C4-2B (cell line): ENCODE measurements around the gene HSPA14.

Experiments
- H3K27ac ChIP-seq: fragments of 450-650 bp; 2 replicates; pipeline ENCODE4 v1.5.1; 2017
- ZFX ChIP-seq: fragments of 450-650 bp; IDR thresholded peaks from 2 replicates; pipeline ENCODE4 v1.6.1; 2017
- TF ChIP-seq, protein P1 (sequence below): fragments of 450-650 bp; conservative IDR thresholded peaks from 2 replicates; pipeline ENCODE4 v1.5.1; 2017; ENCODE audit warnings: mild to moderate bottlenecking

The HSPA14 gene

DNA sequence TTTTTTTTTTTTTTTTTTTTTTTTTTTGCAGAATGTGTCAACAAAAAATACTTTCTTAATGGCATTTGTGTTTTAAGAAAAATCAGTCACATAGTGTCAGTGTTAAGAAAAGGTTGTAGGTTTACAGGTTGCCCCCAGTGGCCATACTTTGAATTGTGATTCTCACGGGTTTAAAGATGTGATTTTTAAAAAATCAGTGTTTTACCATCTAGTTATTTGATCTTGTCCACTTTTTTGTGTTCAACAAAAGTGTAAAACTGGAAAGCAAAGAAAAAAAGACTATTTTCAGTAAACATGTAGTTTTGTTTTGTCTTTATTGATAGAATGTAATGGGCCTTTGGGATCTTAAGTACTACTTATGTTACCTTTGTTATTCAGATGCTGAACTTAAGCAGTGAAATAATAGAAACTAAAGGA, 66.2 kb downstream of the HSPA14 start:
- TF ChIP-seq ZFX = no peak
- TF ChIP-seq, protein P1, sequence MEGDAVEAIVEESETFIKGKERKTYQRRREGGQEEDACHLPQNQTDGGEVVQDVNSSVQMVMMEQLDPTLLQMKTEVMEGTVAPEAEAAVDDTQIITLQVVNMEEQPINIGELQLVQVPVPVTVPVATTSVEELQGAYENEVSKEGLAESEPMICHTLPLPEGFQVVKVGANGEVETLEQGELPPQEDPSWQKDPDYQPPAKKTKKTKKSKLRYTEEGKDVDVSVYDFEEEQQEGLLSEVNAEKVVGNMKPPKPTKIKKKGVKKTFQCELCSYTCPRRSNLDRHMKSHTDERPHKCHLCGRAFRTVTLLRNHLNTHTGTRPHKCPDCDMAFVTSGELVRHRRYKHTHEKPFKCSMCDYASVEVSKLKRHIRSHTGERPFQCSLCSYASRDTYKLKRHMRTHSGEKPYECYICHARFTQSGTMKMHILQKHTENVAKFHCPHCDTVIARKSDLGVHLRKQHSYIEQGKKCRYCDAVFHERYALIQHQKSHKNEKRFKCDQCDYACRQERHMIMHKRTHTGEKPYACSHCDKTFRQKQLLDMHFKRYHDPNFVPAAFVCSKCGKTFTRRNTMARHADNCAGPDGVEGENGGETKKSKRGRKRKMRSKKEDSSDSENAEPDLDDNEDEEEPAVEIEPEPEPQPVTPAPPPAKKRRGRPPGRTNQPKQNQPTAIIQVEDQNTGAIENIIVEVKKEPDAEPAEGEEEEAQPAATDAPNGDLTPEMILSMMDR = peak; percentile 76
- no peak overlapping the region for H3K27ac ChIP-seq

DNA sequence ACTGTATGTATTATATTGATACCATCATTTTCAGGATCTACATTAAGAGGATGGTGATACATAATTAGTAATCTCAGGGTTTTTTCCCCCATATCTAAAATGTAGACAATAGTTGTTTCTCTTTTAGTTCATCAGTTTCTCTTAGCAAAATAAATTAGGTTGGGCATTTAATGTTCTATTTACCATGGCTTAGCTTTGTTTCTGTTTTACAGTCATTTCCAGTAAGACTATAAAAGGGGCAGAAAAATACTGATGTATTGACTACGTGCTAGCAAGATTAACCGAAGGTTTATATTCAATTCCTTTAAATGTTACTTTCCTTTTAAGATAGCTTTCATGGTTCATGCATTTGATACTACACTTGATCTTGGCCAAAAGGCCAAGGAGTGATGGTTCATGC, 66.8 kb downstream of the HSPA14 start:
- TF ChIP-seq, protein P1 = no peak
- no peak for TF ChIP-seq ZFX
- no peak overlapping the region for H3K27ac ChIP-seq

DNA sequence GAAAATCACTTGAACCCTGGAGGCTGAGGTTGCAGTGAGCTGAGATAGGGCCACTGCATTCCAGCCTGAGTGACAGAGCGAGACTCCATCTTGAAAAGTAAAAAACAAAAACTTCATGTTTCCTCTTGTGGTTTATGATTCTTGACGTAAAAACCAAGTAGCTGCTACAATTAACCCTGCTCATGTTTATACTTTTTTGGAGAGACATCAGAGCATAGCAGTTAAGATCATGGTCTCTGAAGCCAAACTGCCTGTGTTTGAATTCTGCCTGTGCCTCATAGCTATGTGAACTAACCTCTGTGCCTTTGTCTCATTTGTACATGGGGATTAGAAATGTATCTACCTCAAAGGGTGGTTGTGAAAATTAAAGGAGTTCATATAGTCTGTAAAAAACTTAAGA, 67.8 kb downstream of the HSPA14 start:
- TF ChIP-seq ZFX = no peak
- TF ChIP-seq, protein P1 = no peak
- no peak overlapping the region for H3K27ac ChIP-seq

DNA sequence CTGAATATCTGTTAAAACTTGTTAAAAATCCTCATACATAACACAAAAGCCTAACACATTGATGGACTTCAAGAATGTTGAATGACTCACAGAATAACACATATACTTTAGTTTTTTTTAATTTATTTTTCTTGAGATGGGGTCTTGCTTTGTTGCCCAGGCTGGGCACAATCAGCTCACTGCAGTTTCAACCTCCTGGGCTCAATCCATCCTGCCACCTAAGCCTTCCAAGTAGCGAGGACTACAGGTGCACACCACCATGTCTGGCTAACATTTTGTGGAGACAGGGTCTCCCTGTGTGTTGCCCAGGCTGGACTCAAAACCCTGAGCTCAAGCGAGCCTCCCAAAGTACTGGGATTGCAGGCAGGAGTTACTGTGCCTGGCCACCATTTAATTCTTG, 68.7 kb downstream of the HSPA14 start:
- TF ChIP-seq, protein P1 = no peak
- TF ChIP-seq ZFX = no peak
- no peak overlapping the region for H3K27ac ChIP-seq

DNA sequence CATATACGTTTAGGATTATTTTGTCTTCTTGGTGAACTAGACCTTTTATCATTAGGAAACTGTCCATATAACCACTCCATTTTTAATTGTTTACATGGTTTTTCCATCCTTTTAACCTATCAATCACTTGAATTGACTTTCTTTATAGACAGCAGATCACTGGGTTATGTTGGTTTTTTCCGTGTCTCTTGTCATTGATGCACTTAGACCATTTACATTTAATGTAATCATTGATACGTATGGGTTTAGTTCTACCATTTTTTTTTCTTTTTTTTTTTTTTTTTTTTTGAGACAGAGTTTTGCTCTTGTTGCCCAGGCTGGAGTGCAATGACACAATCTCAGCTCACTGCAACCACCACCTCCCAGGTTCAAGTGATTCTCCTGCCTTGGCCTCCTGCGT, 69.5 kb downstream of the HSPA14 start:
- H3K27ac ChIP-seq = peak overlapping the region; percentile 73

DNA sequence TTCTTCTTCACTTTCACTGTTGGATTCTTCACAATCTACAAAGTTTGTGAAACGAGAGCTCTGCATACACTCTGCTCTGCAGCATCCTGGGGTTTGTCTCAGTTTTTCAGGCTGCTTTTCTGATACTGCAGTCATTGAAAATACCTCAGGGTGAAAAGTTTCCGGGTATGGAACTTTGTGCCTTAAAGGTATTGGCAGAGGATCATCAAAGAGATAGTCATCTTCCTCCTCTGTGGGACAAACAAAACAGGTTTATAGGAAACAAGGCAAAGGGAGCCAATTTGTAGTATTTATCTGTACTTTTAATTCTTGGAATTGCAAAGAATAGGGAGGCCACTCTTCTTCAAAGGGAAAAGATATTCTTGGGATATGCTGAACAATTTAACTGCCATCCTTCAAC, 71.0 kb downstream of the HSPA14 start:
- H3K27ac ChIP-seq = peak overlapping the region; percentile 73; the same call in 1 of the 2 replicates
- TF ChIP-seq, protein P1 = no peak
- TF ChIP-seq ZFX = no peak

DNA sequence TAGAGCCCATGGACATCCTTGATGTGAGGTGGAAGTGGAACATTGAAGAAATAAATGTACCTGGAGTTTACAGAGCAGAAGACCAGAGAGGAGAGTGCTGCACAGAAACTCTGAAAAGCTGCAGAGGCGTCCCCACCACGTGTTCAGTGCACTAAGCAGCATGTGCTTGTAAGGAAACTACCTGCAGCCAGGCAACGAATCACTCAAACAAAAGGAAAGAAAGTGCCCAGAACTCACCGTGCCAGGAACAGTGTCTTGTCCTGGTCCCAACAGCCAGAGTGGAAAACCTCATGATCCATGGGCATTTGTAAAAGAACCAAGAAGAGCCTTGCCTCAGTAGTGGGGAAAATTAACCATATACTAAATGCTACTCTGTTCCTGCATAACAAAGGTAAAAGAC, 72.8 kb downstream of the HSPA14 start:
- TF ChIP-seq, protein P1 = no peak
- no peak for TF ChIP-seq ZFX

DNA sequence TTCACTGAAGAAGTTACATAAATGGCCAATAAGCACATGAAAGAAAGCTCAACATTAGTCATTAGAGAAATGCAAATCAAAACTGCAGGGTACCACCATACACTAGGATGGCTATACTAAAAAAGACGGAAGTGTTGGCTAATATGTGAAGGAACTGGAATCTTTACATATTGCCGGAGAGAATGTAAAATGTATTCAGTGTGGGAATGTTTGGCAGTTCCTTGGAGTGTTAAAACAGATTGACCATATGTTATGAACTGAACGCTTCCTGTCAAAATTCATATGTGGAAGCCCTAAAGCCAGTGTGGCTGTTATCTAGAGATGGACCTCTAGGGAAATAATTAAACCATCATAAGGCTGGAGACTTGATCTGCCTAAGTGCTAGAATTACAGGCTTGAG, 73.7 kb downstream of the HSPA14 start:
- TF ChIP-seq ZFX = no peak
- TF ChIP-seq, protein P1 = no peak
- H3K27ac ChIP-seq = no peak overlapping the region

More for the DNA sequence above, 72.8 kb downstream of the HSPA14 start:
- no peak overlapping the region; the same call in 1 of the 2 replicates for H3K27ac ChIP-seq
